ENCODE measurements around the gene RTN4R.
"Not testable (repeated sequence)": the region's sequence is repeated elsewhere in the genome, so short reads cannot be mapped to it uniquely, and the experiment has no call there.

Gene RTN4R

DNA sequence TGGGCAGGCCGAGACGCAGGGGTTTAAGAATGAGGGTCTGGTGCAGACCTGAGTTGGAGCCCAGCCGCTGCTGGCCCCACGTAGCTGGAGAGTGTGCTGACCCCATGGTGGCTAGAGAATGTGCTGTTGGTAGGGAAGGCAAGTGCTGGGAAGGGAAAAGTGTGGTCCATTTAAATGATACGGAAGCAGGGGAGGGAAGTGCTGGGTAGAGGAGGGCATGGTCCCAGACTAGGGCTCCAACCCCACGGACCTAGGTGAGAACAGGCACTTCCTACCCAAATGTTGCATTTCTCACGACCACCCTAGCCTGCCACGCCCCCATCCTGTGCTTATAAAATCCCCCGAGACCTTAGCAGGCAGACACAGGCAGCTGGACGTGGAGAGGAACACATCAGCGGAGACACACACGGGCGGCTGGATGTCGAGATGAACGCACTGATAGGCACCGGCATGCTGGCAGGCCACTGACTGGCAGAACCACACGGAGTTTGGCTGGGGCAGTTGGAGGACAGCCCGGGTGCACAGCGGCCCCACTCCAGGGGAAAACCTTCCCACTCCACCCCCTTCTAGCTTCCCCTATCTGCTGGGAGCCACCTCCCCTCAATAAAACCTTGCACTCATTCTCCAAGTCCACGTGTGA lies 18.8 kb upstream of the RTN4R start:
- DNase-seq (ENCODE audit: low spot score) = not testable (repeated sequence)

DNA sequence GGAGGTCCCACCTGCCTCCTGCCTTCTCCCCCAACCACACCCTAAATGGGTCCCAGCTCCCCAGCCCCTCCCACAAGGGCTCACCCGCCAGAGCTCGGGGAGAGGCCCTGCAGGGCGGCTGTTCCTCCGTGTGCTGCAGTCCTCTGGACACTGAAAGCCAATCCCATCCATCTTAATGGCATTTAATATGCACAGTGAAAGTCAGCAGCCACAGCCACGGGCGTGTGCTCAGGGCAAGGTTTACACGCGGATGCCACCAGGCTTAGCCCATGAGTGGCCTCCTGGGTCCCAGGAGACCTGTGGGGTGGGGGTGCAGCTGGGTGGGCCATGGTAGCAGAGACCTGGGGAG lies 18.2 kb upstream of the RTN4R start:
- not testable (repeated sequence) for DNase-seq (ENCODE audit: low spot score)

DNA sequence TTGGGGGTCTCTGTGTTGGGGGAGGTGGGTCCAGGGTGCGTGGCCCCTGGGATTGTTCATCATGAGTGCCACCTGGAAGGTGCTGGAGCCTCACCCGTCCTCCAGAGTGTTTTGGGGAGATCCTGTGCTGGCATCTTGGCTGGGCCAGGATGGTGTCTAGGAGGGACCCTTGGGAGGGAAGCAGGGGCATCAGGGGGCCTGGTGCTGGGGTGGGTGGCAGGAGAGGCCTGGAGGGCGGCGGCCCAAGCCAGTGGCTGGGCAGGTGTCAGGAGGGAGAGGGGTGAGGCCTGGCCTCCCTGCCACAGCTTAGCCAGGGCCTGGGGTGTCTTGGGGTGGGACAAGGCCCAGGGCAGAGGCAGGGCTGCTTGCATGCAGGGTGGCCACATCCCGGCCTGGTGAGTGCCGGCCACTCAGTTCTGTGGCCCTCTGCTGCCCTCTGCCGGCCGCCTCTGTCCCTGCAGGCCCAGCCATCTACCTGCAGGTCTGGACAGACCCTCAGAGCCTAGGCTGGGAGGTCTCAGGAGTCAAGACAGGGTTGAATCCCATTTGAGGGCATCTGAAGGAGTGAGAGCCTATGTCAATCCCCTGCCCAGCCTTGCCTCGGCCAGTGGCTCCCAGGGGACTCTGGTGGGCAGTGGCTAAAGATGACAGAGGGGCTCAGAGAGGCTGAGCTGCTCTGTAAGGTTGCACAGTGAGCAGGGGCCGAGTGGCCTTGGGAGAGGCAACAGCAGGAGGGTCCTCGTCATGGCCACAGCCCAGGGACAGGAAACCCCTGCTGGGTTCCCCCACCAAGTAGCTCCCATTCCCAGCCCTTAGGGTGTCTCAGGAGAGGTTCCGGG lies 17.6 kb upstream of the RTN4R start:
- peak; percentile 64 for DNase-seq (ENCODE audit: low spot score)

DNA sequence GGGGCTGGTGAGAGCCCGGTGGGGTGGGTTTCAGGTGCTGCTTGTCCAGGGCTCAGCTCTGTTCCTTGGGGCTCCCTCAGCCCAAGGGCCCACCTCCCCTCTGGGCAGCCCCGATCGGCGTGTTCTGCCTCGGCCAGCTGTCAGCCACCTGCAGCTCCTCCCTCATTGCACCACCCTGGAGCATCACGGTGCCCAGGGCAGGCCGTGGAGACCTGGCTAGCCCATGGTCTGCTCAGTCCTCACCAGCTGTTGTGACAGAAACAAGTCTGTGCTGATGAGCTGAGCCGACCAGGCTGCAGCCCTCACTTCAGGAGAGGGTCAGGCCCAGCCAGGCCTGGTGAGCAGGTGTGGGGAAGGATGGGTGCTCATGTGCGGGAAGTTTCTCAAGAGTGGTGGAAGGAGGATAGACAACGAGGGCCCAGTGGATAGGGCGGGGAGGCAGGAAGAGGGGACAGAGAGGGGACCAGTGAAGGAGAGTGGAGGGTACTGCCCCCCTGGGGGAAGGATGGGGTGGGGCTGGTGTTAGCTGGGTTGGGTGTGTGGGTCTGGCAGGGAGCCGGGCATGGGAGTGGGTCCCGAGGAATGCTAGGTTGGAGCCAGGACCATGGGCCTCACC lies 16.5 kb upstream of the RTN4R start:
- no peak for DNase-seq (ENCODE audit: low spot score)

DNA sequence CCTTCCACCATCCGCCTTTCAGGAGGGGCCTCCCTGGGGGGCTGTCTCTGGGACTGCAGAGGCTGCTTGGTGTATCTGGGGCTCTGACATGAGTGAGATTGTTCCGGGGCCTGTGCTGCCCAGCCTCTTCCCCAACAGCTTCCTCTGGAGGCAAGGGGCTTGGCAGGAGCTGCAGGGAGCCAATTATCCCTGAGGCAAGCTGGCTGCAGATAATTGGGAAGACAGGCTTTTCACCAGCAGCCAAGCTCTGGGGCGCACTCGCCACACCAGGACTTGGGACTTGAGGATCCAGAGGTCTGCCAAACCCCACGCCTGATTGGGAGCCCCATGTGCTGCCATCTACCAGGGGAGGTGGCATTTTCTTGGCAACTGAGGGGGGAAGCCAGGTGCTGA lies 15.6 kb upstream of the RTN4R start:
- DNase-seq (ENCODE audit: low spot score) = no peak

DNA sequence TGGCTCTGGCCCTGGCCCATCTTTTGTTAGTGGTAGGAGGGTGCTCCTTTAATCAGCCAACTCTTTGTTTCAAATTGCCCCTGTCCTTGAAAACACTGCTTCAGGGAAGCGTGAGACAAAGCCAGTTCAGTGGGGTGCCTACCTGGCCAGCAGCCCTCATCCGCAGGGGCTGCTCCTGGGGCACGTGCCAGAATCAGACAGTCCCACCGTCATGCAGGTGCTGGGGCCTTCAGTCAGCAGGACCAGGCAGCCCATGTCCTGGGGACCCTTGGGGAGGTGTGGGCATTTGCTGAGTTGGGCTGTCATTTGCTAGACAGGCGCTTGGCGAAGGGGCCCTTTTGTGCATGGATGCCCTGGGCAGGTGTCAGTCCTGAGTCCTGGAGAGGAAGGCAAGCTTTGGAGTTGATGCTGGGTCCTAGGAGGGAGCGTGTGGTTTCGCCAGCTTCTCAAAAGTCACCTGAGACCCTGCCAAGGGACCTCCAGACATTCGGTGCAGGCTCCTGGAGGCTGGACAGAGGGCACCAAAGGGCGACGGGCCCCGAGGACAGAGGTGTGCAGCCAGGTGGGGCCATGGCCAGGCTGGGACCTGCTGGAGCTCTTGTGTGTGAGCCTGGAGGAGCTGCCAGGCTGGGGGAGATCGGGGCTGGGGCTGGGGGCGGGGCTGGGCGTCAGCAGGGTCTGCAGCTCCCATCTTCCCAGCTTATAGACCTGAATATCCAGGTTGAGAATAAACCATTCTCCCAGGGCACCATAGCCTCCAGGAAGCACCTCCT lies 15.0 kb upstream of the RTN4R start:
- no peak for DNase-seq (ENCODE audit: low spot score)

DNA sequence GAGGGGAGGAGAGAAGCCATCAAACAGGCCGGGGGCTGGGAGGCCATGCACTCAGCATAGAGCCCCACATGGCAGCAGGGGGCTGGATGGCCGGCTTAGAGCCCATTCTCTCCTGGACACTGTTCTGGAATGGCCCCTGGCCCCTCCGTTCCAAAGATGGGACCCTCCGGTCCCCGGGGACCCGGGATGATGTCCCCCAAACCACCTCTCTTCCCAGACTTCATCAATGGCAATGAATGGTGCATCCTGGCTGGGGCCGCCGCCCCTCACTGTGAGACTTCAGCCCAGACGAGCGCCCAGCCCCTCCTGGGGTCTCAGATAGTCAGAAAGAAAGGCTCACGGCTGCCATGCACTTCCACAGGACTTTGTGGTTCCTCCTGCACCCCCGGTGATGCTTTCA lies 13.8 kb upstream of the RTN4R start:
- no peak for DNase-seq (ENCODE audit: low spot score)

DNA sequence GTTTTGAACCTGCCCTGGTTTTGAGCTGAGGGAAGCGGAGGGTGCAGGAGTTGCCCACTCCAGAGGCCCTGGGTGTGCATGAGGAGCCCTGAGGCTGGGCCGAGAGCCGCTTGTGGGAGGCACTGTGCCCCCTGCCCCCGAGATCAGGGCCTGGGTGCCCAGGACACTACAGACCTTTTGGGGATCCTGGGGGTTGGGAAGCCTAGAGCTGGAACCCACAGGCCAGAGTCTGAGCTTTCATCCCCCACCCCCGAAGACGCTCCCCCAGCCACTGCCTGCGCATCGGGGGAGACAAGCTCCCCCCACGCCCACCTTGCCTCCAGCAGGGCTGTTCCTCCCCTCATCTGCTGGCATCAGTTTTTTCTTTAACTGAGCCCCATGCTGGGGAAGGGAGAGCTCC lies 13.4 kb upstream of the RTN4R start:
- not testable (repeated sequence) for DNase-seq (ENCODE audit: low spot score)

DNA sequence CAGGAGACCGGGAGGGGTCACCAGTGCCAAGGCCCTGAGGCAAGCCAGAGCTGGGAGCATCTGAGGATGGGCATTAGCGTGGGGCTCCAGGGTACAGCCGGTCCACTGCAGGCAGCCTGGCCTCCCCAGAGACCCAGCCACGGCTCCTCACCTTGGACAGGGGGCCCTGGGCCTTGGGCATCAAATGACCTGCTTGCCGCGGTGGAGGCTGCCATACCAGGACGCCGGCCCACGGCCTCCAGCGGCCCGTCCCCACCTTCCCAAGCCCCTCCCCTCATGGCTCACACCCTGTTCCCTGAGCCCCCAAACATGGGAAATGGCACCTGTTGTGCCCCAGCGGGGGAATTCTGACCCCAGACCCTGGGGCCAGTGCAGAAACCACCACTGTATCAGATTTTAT lies 12.7 kb upstream of the RTN4R start:
- no peak for DNase-seq (ENCODE audit: low spot score)

DNA sequence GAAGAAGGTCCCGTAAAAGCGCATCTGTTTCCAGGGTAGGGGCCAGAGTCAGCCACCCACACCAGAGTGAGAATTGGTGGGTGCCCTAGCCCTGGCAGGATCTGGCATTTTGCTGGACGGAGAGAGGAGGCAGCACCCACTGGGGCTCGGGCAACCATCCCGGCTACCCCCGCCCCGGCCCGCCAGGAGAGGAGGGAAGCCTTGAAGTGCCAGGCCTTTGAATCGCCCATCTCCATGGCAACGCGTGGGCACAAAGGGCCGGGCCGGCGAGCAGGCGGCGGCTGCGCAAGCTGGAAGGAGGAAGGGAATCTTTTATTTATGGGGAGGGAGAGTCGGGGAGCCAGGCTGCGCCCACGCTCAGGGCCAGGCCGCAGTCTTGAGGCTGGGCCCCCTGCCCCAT lies 12.0 kb upstream of the RTN4R start:
- not testable (repeated sequence) for DNase-seq (ENCODE audit: low spot score)

DNA sequence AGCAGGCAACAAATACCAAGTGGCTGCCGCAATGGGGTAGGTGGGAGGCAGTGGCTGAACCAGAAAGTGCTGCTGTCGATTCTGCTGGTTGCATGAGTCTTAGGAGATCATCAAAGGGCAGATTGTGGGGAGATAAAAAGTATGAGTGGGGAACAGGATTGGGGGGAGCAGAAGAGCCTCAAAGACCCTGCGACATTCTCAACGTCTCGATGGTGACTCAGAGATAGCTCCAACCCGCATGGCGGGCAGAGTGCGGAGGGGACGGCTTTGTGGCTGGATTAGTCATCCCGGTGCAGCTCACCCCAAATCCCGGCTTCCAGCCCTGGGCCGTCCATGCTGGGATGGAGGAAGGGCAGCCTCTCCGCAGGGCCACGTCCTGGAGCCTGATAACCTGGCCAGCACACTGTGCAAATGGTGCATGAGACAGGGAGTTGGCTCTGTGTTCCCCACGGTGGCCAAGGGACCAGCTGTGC lies 11.6 kb upstream of the RTN4R start:
- no peak for DNase-seq (ENCODE audit: low spot score)

DNA sequence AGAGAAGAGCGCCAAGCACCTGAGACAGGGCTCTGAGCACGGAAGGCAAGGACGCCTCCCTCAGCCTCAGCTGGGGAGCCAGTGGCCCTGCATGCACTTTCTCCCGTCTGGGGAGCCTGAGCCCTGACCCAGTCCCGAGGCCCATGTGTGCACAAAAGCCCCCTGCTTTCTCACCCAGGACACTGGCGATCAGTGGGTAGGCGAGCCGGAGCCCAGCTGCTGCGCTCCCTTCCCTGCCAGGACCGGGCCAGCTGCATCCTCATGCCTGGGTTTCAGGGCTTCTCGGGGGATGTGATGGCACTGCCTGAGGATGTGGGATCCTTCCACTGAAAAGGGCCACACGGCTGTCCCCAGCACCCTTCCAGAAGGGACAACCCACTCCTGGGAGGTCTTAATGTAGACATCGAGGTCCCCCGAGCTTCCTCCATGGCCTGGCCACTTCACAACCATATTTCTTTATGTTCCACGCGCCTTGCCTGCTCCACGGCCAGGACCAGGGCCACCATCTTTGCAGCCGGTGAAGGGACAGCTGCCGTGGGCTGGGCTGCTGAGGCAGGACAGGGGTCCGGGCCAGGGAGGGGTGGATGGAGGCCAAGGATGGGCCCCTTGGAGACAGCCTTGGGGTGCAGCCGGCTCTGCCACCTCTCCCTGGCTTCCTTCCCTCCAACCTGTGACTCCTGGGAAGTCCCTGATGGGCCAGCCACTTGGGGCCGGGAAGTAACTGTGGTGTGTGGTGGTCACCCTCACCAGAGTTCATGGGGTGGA lies 10.8 kb upstream of the RTN4R start:
- DNase-seq (ENCODE audit: low spot score) = not testable (repeated sequence)

DNA sequence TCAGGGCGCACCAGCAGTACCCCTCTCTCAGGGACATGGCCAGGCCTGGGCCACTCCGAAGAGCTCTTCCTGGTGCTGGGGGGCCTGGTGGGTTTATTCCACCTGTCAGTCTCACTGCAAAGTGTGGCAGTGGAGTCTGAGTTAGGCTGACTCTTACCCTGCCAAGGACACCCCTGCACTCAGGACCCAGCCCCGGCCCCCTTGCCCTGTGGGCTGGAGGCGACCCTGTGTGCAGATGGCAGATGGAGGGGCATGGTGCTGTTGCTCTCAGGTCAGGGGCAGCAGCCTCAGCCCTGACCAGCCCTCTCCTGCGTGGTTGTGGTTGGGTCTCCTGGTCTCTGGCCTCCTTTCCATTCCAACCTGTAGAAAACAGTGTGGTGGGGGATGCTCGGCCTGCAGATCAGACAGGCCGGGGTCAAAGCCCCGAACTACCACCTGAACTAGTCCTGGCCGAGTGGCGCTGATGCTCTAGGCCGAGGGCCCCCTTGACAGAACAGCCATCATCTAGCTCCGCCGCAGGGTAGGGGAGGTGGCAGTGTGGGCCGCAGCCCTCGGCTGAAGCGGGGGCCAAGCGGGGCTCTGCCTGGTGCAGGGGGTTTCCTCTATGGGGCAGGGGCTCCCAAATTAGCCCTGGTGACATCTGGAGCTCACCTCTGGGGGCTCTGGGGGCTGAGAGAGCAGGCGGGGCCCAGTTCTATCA lies 10.0 kb upstream of the RTN4R start:
- DNase-seq (ENCODE audit: low spot score) = not testable (repeated sequence)

DNA sequence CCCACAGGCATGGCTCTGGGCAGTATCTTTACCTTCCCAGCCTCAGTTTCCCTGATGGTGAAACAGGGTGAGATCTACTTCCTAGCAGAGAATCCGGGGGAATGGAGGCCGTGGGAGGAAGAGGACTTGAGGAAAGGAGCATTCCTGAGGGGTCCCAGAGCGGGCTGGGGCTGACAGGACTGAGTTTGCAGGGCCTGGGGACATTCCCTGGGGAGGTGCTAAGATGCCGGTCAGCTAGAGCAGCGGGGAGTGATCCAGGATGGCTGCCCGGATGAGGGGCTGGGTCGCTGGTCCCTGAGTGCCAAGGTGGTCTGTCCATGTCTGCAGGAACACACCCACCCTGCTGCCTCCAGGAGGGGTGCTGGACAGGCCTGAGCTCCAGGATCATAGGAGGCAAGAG lies 8.3 kb upstream of the RTN4R start:
- no peak for DNase-seq (ENCODE audit: low spot score)

DNA sequence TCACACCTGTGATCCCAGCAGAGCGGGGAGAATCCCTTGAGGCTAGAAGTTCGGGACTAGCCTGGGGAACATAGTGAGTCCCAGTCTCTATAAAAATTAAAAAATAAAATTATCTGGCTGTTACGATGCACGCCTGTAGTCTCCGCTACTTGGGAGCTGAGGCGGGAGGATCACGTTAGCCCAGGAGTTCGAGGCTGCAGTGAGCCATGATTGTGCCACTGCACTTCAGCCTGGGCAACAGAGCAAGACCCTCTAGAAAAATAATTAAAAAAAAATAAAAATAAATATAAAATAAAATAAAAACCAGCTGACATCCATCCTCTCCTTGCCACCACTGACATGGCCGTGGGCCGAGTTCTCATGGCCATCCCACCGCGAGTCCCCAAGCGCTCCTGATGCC lies 7.7 kb upstream of the RTN4R start:
- no peak for DNase-seq (ENCODE audit: low spot score)

DNA sequence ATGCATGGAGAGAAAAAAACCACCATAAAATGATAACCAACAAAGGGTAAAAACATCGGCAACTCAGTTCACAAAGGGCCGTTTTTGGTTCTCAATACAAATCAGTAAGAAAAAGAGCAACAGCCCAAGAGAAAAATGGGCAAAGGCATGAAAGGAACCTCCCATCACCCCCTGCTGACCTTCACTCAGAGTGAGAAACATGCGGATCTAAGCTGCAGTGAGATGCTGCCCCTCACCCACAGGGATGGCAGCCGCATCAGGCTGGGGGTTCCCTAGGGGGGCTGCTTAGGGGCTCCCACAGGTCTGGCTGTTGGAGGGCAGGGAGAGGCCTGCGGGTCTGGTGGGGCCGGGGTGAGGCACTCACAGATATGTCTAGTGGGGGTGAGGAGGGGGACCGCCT lies 7.2 kb upstream of the RTN4R start:
- not testable (repeated sequence) for DNase-seq (ENCODE audit: low spot score)

DNA sequence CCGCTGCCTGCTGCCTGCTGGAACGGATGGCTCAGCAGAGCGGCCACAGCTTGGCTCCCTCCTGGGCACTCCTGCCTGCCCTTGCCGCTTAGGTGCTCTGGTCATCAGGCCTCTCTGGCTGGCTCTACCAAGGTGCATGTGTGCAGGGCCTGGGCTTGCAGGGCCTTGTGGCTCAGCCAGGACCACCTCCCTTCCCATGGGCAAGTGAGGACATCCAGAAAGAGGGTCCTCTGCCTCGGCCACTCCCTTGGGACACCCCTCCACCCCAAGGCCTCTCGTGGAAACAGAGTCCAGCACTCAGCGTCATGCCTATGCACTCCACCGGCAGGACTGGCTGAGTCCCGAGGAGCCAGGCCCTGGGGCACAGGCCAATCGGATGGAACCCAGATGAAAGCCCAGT lies 6.3 kb upstream of the RTN4R start:
- not testable (repeated sequence) for DNase-seq (ENCODE audit: low spot score)

DNA sequence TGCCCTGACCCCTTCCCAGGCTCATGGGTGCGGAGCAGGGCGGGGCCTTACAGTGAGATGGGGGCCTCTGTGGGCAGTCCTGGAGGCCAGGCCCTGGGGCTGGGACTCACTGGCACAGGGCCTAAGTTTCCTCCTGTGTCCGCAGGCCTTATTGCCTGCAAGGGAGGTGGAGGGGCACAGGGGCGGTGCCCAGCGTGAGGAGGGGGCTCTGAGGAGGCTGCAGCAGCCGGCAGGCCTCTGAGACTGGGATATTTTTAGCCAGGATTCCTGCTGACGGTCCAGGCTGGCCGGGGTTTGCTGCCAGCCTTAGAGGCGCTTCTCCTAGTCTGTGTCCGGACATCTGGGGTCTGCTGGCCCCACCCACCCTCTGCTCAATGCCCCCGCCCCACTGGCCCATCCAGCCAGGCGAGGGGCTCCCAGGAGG lies 5.7 kb upstream of the RTN4R start:
- no peak for DNase-seq (ENCODE audit: low spot score)

DNA sequence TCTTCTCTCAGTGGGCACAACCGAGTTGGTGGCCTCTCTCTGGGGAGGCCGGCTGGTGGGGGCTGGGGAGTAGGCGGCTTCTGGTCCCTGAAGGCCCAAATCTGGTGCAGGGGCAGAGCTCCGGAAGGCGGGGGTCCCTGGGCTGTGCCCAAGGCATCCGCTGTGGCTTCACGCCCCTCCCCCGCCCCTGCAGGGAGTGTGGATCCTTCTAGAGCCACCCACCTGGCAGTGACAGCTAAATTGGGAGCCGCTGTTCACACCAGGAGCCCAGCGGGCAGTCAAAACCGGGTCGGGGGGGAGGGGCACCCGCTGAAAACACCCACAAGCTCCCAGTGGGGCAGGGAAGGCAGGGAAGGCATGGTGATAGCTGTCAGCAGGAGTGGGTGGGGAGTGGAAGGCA lies 4.6 kb upstream of the RTN4R start:
- DNase-seq (ENCODE audit: low spot score) = no peak

DNA sequence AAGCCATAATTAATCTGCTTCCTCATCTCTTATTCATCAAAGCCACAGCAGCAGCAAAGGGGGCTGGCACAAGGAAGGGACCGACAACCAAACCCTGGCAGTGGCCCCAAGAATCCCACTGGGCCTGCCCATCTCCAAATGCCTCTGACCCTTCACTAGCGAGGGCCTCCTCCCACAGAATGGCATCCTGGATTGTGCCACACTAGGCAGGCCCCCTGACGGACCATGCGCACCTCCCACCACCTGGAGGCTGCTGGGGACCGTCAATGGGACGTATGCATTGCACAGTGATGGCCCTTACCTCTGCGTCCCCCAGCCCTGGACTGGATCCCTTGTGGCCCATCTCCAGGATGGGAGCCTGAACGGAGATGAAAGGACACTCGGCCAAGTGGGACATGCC lies 4.1 kb upstream of the RTN4R start:
- DNase-seq (ENCODE audit: low spot score) = no peak

Measured in kidney tubule cell (primary cell).